NCI-H187 (cell line): ENCODE results near the gene TNRC6B.

Source experiments
- DNase-seq, 2 experiments: peaks; one replicate each; lab custom pipeline; 2025; lab: John Stamatoyannopoulos, UW

The TNRC6B gene

GRCh38 chr22:40240686-40241085 lies 63.0 kb downstream of the TNRC6B start:
- no peak for DNase-seq

GRCh38 chr22:40241200-40241763 lies 63.6 kb downstream of the TNRC6B start:
- DNase-seq: no peak

GRCh38 chr22:40243891-40244290 lies 66.2 kb downstream of the TNRC6B start:
- DNase-seq: no peak

- no peak for DNase-seq
Measured at GRCh38 chr22:40244586-40244985, 66.9 kb downstream of the TNRC6B start.

- DNase-seq: no peak
Measured at GRCh38 chr22:40247976-40248375, 70.3 kb downstream of the TNRC6B start.

- no peak for DNase-seq
Measured at GRCh38 chr22:40249286-40249685, 71.6 kb downstream of the TNRC6B start.

GRCh38 chr22:40250608-40251007 lies 72.9 kb downstream of the TNRC6B start:
- no peak for DNase-seq

- DNase-seq: no peak
Measured at GRCh38 chr22:40251106-40251505, 73.4 kb downstream of the TNRC6B start.

- DNase-seq: no peak
Measured at GRCh38 chr22:40252146-40252545, 74.4 kb downstream of the TNRC6B start.

- DNase-seq: no peak
Measured at GRCh38 chr22:40256516-40256915, 78.8 kb downstream of the TNRC6B start.

- DNase-seq: no peak
Measured at GRCh38 chr22:40258017-40258416, 80.3 kb downstream of the TNRC6B start.

- no peak for DNase-seq
Measured at GRCh38 chr22:40258501-40258915, 80.8 kb downstream of the TNRC6B start.

- DNase-seq: no peak
Measured at GRCh38 chr22:40261783-40262182, 84.1 kb downstream of the TNRC6B start.

- DNase-seq: no peak
Measured at GRCh38 chr22:40263191-40263590, 85.5 kb downstream of the TNRC6B start.

- no peak for DNase-seq
Measured at GRCh38 chr22:40265783-40266182, 88.1 kb downstream of the TNRC6B start.

GRCh38 chr22:40270031-40270430 lies 92.3 kb downstream of the TNRC6B start:
- DNase-seq: no peak

- DNase-seq: no peak
Measured at GRCh38 chr22:40270748-40271373, 93.1 kb downstream of the TNRC6B start.

- no peak for DNase-seq
Measured at GRCh38 chr22:40271440-40271839, 93.7 kb downstream of the TNRC6B start.

GRCh38 chr22:40273319-40273718 lies 95.6 kb downstream of the TNRC6B start:
- DNase-seq: no peak

- DNase-seq: no peak
Measured at GRCh38 chr22:40276996-40277823, 99.5 kb downstream of the TNRC6B start.

- no peak for DNase-seq
Measured at GRCh38 chr22:40279017-40279416, 101.3 kb downstream of the TNRC6B start.

- no peak for DNase-seq
Measured at GRCh38 chr22:40281717-40282116, 104.0 kb downstream of the TNRC6B start.

GRCh38 chr22:40285513-40285912 lies 107.8 kb downstream of the TNRC6B start:
- no peak for DNase-seq
